CD4-positive, alpha-beta T cell (primary cell): ENCODE measurements around the gene NKX3-2. TPM values are rescaled to one million over a fixed set of nuclear protein-coding genes. Genes with fewer than 3 reads are reported as not detected.
A peak's percentile ranks its signal among the peaks of the same experiment; 100 is the strongest.

Experiments
- ATAC-seq: fragments of 200-7000 bp; cut with Tn5 transposase; one replicate; pipeline ENCODE4 v1.10.0; 2022; ENCODE audit warnings: mild to moderate bottlenecking; ENCODE audit not compliant: poor library complexity
- CTCF ChIA-PET: fragments of 350-600 bp; sonication (Branson Sonifier 250); formaldehyde crosslinking; loops from one replicate; lab custom pipeline; 2021; ENCODE audit warnings: antibody characterized with exemption, inconsistent platforms; lab: Charles Lee
- POLR2A ChIA-PET: fragments of 350-600 bp; sonication (Branson Sonifier 250); formaldehyde crosslinking; loops from one replicate; lab custom pipeline; 2021; ENCODE audit warnings: antibody characterized with exemption, inconsistent platforms; lab: Charles Lee
- DNase-seq, 14 experiments: peaks; one replicate each; pipeline ENCODE4 v3.0.0-alpha.2; 2013 to 2020; ENCODE audit warnings: mixed read lengths in 2 of 14
- H3K27ac ChIP-seq, 2 donors: one replicate each; pipeline versions ENCODE4 v1.5.1 to v1.7.0; 2013; ENCODE audit warnings: low read length in 2 of 2, low read depth in 1 of 2, mild to moderate bottlenecking in 1 of 2
- H3K27me3 ChIP-seq, 2 experiments: 1 replicate in 1 of 2; 2 replicates in 1 of 2; pipeline versions ENCODE4 v1.6.1 to v1.7.0; 2013; ENCODE audit warnings: low read length in 2 of 2, control low read depth in 1 of 2, mild to moderate bottlenecking in 1 of 2, moderate library complexity in 1 of 2; ENCODE audit not compliant: insufficient read depth in 2 of 2, control insufficient read depth in 1 of 2
- H3K36me3 ChIP-seq: one replicate; pipeline ENCODE4 v1.6.1; 2013; ENCODE audit warnings: low read length, control low read depth; ENCODE audit not compliant: insufficient read depth
- H3K4me1 ChIP-seq: one replicate; pipeline ENCODE4 v1.6.1; 2013; ENCODE audit warnings: low read length, control low read depth; ENCODE audit not compliant: insufficient read depth
- H3K4me3 ChIP-seq: one replicate; pipeline ENCODE4 v1.5.1; 2013; ENCODE audit warnings: mild to moderate bottlenecking, low read length, moderate library complexity
- H3K9me3 ChIP-seq, 2 experiments: 1 replicate in 1 of 2; 2 replicates in 1 of 2; pipeline versions ENCODE4 v1.6.1 to v1.7.0; 2013; ENCODE audit warnings: low read length in 2 of 2, mild to moderate bottlenecking in 2 of 2, control low read depth in 1 of 2, moderate library complexity in 1 of 2; ENCODE audit not compliant: control insufficient read depth in 1 of 2, insufficient read depth in 1 of 2
- H3K27ac Mint-ChIP-seq: one replicate; pipeline ENCODE4 v1.8.0; 2020; ENCODE audit warnings: mixed read lengths
- H3K27me3 Mint-ChIP-seq: one replicate; pipeline ENCODE4 v1.8.0; 2021; ENCODE audit warnings: mixed read lengths
- H3K36me3 Mint-ChIP-seq: one replicate; pipeline ENCODE4 v1.8.0; 2021; ENCODE audit warnings: low read depth, mixed read lengths
- H3K4me1 Mint-ChIP-seq: one replicate; pipeline ENCODE4 v1.8.0; 2021; ENCODE audit warnings: low read depth, mixed read lengths
- H3K4me3 Mint-ChIP-seq: one replicate; pipeline ENCODE4 v1.8.0; 2020; ENCODE audit warnings: mild to moderate bottlenecking, mixed read lengths
- H3K9me3 Mint-ChIP-seq: one replicate; pipeline ENCODE4 v1.8.0; 2020; ENCODE audit warnings: mixed read lengths
- intact Hi-C, 2 experiments: fragments of 100-400 bp; cut with DNase I in 1 of 2; cut with micrococcal nuclease in 1 of 2; formaldehyde crosslinking; loops; one replicate each; pipeline versions ENCODE4 v1.15.1 to v1.9.0; 2023 to 2025; cut with DNase I, micrococcal nuclease
- total RNA-seq, 174 experiments: library from RNA in 2 of 174; stranded (reverse) in 2 of 174; gene quantifications; one replicate each; pipeline ENCODE4 v1.2.3 and lab custom pipeline; 2021 to 2026
- TF ChIP-seq, protein P1 (sequence below): fragments of 200-600 bp; IDR thresholded peaks from one replicate; pipeline ENCODE4 v1.8.0; 2022; ENCODE audit warnings: antibody characterized with exemption, mild to moderate bottlenecking

The NKX3-2 gene
- total RNA-seq, 2 experiments from 2014 or later, result not detected

DNA sequence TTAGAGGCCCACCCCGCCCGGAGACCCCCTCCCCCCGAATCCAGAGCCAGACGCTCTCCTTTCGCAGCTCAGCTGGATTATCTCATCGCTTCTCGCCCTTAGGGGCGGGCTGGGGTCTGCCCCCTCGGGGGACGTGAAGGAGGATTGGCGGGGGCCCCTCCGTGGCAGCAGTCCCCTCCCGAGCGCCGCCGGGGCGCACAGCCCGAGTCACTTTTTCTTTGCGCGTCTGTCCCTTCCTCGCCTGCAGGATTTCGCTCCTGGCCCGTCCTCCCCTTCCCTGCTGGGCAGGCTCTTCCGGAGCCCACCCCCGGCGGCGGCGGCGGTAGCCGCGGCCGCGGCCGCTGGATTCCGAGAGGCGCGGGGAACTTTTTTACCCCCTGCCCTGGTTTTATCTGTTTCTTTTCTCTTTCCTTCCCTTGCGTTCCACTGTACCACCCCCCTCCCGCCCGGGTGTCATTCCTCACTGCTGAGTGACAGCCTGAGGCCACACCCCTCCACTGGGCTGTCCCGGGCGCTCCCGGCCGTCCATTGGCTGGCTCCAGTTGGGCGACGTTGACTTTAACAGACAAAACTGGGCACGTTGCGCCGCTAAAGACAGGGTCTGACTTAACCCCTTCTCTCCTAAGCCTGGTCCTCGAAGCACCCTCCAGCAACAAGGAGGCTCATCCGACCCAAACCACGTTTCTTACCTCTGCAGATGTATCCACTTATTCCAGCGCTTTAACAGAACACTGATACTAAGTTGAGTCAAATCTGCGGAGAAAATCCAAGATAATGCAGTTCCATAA, 492 bp upstream of the NKX3-2 start:
- Mint-ChIP-seq H3K27ac (no peak overlapping the region), H3K4me3 (peak overlapping the region; percentile 72), H3K4me1 (peaks cover 62% of the 10 kb centered on the region), H3K9me3 (no peaks in the 10 kb centered on the region), H3K36me3 (no peaks in the 10 kb centered on the region), H3K27me3 (peaks cover 78% of the 10 kb centered on the region)
- H3K4me3 ChIP-seq, result peak overlapping the region; percentile 35
- POLR2A ChIA-PET, result no interaction called here
- TF ChIP-seq, protein P1, sequence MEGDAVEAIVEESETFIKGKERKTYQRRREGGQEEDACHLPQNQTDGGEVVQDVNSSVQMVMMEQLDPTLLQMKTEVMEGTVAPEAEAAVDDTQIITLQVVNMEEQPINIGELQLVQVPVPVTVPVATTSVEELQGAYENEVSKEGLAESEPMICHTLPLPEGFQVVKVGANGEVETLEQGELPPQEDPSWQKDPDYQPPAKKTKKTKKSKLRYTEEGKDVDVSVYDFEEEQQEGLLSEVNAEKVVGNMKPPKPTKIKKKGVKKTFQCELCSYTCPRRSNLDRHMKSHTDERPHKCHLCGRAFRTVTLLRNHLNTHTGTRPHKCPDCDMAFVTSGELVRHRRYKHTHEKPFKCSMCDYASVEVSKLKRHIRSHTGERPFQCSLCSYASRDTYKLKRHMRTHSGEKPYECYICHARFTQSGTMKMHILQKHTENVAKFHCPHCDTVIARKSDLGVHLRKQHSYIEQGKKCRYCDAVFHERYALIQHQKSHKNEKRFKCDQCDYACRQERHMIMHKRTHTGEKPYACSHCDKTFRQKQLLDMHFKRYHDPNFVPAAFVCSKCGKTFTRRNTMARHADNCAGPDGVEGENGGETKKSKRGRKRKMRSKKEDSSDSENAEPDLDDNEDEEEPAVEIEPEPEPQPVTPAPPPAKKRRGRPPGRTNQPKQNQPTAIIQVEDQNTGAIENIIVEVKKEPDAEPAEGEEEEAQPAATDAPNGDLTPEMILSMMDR, result no peak
- H3K9me3 ChIP-seq, result peaks cover 18 to 57% of the 10 kb centered on the region in 2 experiments
- ATAC-seq (peak; percentile 23), DNase-seq (peak in 4 of 14 experiments; percentile 24 to 46 (median 35))
- CTCF ChIA-PET, result no interaction called here
- no peaks in the 10 kb centered on the region for H3K36me3 ChIP-seq
- peaks cover 81 to 94% of the 10 kb centered on the region in 2 experiments for H3K27me3 ChIP-seq
- peaks cover 74% of the 10 kb centered on the region for H3K4me1 ChIP-seq
- intact Hi-C loops, result loop anchor here (5.0 to 10.0 kb wide), 2 partner anchors 60 to 692 kb away; partner anchors contain the start of gene RAB28 (in 1 of the 2)
- no peak overlapping the region for H3K27ac ChIP-seq

DNA sequence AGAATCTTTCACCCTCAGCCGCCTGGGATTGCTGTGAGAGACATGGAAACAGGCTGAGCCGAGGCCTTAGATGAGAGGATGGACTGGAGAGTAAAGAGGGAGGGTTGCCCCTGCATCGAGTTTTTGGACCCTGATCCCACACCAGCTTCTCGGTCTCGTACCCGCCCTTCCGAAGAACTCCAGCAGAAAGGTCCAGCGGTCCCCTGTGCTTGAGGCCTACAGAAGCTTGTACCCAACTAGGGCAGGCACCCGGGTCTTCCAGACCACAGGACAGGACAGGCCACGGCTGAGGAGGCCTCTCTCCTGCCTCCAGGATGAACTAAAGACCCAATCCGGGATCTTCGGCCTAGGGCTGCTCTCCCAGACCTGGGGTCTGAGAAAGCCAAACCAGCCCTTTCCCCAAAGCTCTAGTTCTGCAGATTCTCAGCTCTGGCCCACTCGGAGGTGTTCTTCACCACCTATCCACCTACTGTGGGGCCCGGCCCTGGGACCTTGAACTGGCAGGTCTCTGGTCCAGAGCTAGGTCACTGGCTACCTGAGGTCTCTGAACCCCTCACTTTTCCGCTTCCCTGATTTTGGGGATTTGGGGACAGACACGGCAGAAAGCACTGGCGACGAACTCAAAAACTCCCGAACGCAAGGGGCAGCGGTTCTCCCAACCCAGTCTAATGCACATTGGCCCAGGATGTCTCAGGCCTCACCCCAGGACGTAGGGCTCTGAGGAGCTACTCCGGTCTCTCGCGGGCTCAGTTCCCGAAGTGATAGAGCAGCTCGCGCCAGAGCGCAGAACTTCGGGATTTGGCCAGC, 1.1 kb downstream of the NKX3-2 start:
- H3K36me3 Mint-ChIP-seq, result no peaks in the 10 kb centered on the region
- ChIA-PET POLR2A (no interaction called here), CTCF (interaction anchor here (2.2 kb wide), 1 partner anchor 11 kb away, joined by 9 read pairs; no protein-coding TSS in a partner anchor)
- H3K9me3 Mint-ChIP-seq, result no peaks in the 10 kb centered on the region
- no peak overlapping the region for H3K27ac ChIP-seq
- no peaks in the 10 kb centered on the region for H3K36me3 ChIP-seq
- H3K27me3 ChIP-seq, result peaks cover 82 to 95% of the 10 kb centered on the region in 2 experiments
- H3K27ac Mint-ChIP-seq, result no peak overlapping the region
- H3K27me3 Mint-ChIP-seq, result peaks cover 78% of the 10 kb centered on the region
- H3K9me3 ChIP-seq, result peaks cover 31 to 72% of the 10 kb centered on the region in 2 experiments
- intact Hi-C loops, result loop anchor here in 1 of 2 experiments (10.0 kb wide), 1 partner anchor 58 kb away; the partner anchor contains the start of gene RAB28
- H3K4me1 ChIP-seq, result peaks cover 80% of the 10 kb centered on the region
- no peak overlapping the region for H3K4me3 ChIP-seq
- DNase-seq (no peak), ATAC-seq (no peak)
- peak overlapping the region; percentile 63 for H3K4me3 Mint-ChIP-seq
- TF ChIP-seq, protein P1, result no peak
- H3K4me1 Mint-ChIP-seq, result peaks cover 68% of the 10 kb centered on the region

DNA sequence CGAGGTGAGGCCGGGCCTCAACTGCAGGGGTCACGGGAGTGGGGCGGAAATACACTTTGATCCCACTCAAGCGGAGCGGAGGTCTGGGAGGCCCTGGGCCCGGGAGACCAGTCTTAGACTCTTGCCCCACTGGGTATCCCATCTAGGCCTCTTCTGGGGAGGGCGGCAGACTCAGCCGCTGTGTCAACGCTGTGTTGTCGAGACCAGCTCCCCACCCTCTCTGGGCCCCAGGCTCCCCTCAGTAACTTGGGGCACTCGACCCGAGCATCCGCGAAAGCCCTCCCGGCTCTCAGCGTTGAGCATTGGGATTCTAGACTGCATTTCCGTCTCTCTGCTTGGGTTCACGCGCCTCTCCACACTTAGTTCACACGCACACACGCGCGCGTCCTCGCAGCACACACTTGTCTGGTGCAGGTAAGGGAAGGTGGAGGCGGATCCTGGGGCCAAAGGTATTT, 1.7 kb downstream of the NKX3-2 start:
- peaks cover 86 to 99% of the 10 kb centered on the region in 2 experiments for H3K27me3 ChIP-seq
- peak overlapping the region; percentile 63 for H3K4me3 Mint-ChIP-seq
- no peak overlapping the region for H3K4me3 ChIP-seq
- H3K27ac ChIP-seq, result no peak overlapping the region
- POLR2A ChIA-PET, result no interaction called here
- H3K36me3 ChIP-seq, result no peaks in the 10 kb centered on the region
- intact Hi-C loops, result loop anchor here in 1 of 2 experiments (10.0 kb wide), 1 partner anchor 58 kb away; the partner anchor contains the start of gene RAB28
- no peaks in the 10 kb centered on the region for H3K36me3 Mint-ChIP-seq
- CTCF ChIA-PET, result interaction anchor here (0.8 to 2.2 kb wide), 2 partner anchors 11 to 16 kb away, joined by 3 to 9 read pairs; no protein-coding TSS in a partner anchor
- H3K4me1 ChIP-seq, result peaks cover 79% of the 10 kb centered on the region
- DNase-seq (no peak), ATAC-seq (no peak)
- no peaks in the 10 kb centered on the region for H3K9me3 Mint-ChIP-seq
- H3K4me1 Mint-ChIP-seq, result peaks cover 71% of the 10 kb centered on the region
- peaks cover 37 to 74% of the 10 kb centered on the region in 2 experiments for H3K9me3 ChIP-seq
- TF ChIP-seq, protein P1, result no peak
- H3K27me3 Mint-ChIP-seq, result peaks cover 82% of the 10 kb centered on the region
- H3K27ac Mint-ChIP-seq, result no peak overlapping the region
